ENCODE measurements around the gene INPP4B.

DNA sequence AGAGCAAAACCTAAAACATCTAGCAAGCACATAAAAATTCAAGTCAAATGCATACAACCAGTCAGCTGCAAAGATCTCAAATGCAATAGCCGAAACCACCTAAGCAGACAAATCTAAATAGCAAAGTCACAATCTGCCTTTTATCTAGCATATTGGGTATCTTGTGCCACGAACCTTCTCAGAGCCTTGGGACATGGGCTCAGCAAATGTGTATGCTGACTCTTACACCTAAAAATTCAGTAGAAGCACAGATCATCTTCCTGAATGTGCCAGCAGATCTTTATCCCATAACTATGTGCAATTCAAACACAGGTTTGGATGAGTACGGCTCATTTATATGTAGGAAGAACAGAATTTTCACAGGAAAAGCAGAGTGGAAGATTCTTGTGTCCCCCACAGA, 492.1 kb downstream of the INPP4B start:
- TF ChIP-seq, protein P1, sequence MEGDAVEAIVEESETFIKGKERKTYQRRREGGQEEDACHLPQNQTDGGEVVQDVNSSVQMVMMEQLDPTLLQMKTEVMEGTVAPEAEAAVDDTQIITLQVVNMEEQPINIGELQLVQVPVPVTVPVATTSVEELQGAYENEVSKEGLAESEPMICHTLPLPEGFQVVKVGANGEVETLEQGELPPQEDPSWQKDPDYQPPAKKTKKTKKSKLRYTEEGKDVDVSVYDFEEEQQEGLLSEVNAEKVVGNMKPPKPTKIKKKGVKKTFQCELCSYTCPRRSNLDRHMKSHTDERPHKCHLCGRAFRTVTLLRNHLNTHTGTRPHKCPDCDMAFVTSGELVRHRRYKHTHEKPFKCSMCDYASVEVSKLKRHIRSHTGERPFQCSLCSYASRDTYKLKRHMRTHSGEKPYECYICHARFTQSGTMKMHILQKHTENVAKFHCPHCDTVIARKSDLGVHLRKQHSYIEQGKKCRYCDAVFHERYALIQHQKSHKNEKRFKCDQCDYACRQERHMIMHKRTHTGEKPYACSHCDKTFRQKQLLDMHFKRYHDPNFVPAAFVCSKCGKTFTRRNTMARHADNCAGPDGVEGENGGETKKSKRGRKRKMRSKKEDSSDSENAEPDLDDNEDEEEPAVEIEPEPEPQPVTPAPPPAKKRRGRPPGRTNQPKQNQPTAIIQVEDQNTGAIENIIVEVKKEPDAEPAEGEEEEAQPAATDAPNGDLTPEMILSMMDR (conservative IDR thresholded peaks at IDR 0.05; ENCODE audit: low read depth, low read length): no peak
- TF ChIP-seq EZH2 (IDR thresholded peaks at IDR 0.05; ENCODE audit: low read length, unreplicated experiment): no peak

Data from PC-3 (cell line).